CD4-positive, alpha-beta T cell (primary cell): ENCODE data around the gene MYH11. TPM values are rescaled to one million over a fixed set of nuclear protein-coding genes. Genes with fewer than 3 reads are reported as not detected.

ENCODE experiments used
- ATAC-seq: fragments of 200-7000 bp; cut with Tn5 transposase; one replicate; pipeline ENCODE4 v1.10.0; 2022; ENCODE audit warnings: mild to moderate bottlenecking; ENCODE audit not compliant: poor library complexity
- CTCF ChIA-PET: fragments of 350-600 bp; sonication (Branson Sonifier 250); formaldehyde crosslinking; loops from one replicate; lab custom pipeline; 2021; ENCODE audit warnings: antibody characterized with exemption, inconsistent platforms; lab: Charles Lee
- POLR2A ChIA-PET: fragments of 350-600 bp; sonication (Branson Sonifier 250); formaldehyde crosslinking; loops from one replicate; lab custom pipeline; 2021; ENCODE audit warnings: antibody characterized with exemption, inconsistent platforms; lab: Charles Lee
- DNase-seq, 14 experiments: peaks; one replicate each; pipeline ENCODE4 v3.0.0-alpha.2; 2013 to 2020; ENCODE audit warnings: mixed read lengths in 2 of 14
- H3K27ac ChIP-seq, 2 donors: one replicate each; pipeline versions ENCODE4 v1.5.1 to v1.7.0; 2013; ENCODE audit warnings: low read length in 2 of 2, low read depth in 1 of 2, mild to moderate bottlenecking in 1 of 2
- H3K27me3 ChIP-seq, 2 experiments: 1 replicate in 1 of 2; 2 replicates in 1 of 2; pipeline versions ENCODE4 v1.6.1 to v1.7.0; 2013; ENCODE audit warnings: low read length in 2 of 2, control low read depth in 1 of 2, mild to moderate bottlenecking in 1 of 2, moderate library complexity in 1 of 2; ENCODE audit not compliant: insufficient read depth in 2 of 2, control insufficient read depth in 1 of 2
- H3K36me3 ChIP-seq: one replicate; pipeline ENCODE4 v1.6.1; 2013; ENCODE audit warnings: low read length, control low read depth; ENCODE audit not compliant: insufficient read depth
- H3K4me1 ChIP-seq: one replicate; pipeline ENCODE4 v1.6.1; 2013; ENCODE audit warnings: low read length, control low read depth; ENCODE audit not compliant: insufficient read depth
- H3K4me3 ChIP-seq: one replicate; pipeline ENCODE4 v1.5.1; 2013; ENCODE audit warnings: mild to moderate bottlenecking, low read length, moderate library complexity
- H3K9me3 ChIP-seq, 2 experiments: 1 replicate in 1 of 2; 2 replicates in 1 of 2; pipeline versions ENCODE4 v1.6.1 to v1.7.0; 2013; ENCODE audit warnings: low read length in 2 of 2, mild to moderate bottlenecking in 2 of 2, control low read depth in 1 of 2, moderate library complexity in 1 of 2; ENCODE audit not compliant: control insufficient read depth in 1 of 2, insufficient read depth in 1 of 2
- H3K27ac Mint-ChIP-seq: one replicate; pipeline ENCODE4 v1.8.0; 2020; ENCODE audit warnings: mixed read lengths
- H3K27me3 Mint-ChIP-seq: one replicate; pipeline ENCODE4 v1.8.0; 2021; ENCODE audit warnings: mixed read lengths
- H3K36me3 Mint-ChIP-seq: one replicate; pipeline ENCODE4 v1.8.0; 2021; ENCODE audit warnings: low read depth, mixed read lengths
- H3K4me1 Mint-ChIP-seq: one replicate; pipeline ENCODE4 v1.8.0; 2021; ENCODE audit warnings: low read depth, mixed read lengths
- H3K4me3 Mint-ChIP-seq: one replicate; pipeline ENCODE4 v1.8.0; 2020; ENCODE audit warnings: mild to moderate bottlenecking, mixed read lengths
- H3K9me3 Mint-ChIP-seq: one replicate; pipeline ENCODE4 v1.8.0; 2020; ENCODE audit warnings: mixed read lengths
- CTCF ChIP-seq: fragments of 200-600 bp; IDR thresholded peaks from one replicate; pipeline ENCODE4 v1.8.0; 2022; ENCODE audit warnings: antibody characterized with exemption, mild to moderate bottlenecking
- intact Hi-C, 2 experiments: fragments of 100-400 bp; cut with DNase I in 1 of 2; cut with micrococcal nuclease in 1 of 2; formaldehyde crosslinking; loops; one replicate each; pipeline versions ENCODE4 v1.15.1 to v1.9.0; 2023 to 2025; cut with DNase I, micrococcal nuclease
- total RNA-seq, 174 experiments: library from RNA in 2 of 174; stranded (reverse) in 2 of 174; gene quantifications; one replicate each; pipeline ENCODE4 v1.2.3 and lab custom pipeline; 2021 to 2026

MYH11 gene
- total RNA-seq, 2 experiments from 2014 or later = not detected

DNA sequence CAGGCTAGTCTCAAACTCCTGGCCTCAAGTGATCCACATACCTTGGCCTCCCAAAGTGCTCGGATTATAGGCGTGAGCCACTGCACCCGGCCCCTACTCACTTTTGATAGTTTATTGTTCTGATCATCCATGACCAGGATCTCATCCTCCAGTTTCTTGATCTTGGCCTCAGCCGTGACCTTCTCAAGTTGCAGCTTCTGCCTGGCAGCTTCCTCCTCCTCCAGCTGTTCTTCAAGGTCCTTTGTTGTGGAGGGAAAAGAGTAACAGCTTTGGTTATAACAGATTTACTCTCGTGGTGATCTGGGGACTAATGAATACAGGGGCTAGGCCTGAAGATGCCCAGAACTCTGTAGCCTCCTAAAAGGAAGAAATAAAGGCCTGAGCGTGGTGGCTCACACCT is 116.9 kb downstream of the MYH11 start:
- no peak for TF ChIP-seq CTCF
- Histone ChIP-seq H3K36me3 (peaks cover 47% of the 10 kb centered on the region), H3K27ac (no peak overlapping the region), H3K4me1 (no peaks in the 10 kb centered on the region), H3K4me3 (no peak overlapping the region), H3K27me3 (no peaks in the 10 kb centered on the region), H3K9me3 (peaks cover 0 to 12% of the 10 kb centered on the region in 2 experiments)
- Mint-ChIP-seq H3K4me3 (no peak overlapping the region), H3K36me3 (peaks cover 51% of the 10 kb centered on the region), H3K4me1 (no peaks in the 10 kb centered on the region), H3K27ac (no peak overlapping the region), H3K27me3 (no peaks in the 10 kb centered on the region), H3K9me3 (no peaks in the 10 kb centered on the region)
- intact Hi-C loops = no loop called here
- ATAC-seq (no peak), DNase-seq (no peak)
- ChIA-PET POLR2A (interaction anchor here (0.9 kb wide), 1 partner anchor 97 kb away, joined by 3 read pairs; the partner anchor contains the start of gene MARF1), CTCF (no interaction called here)

DNA sequence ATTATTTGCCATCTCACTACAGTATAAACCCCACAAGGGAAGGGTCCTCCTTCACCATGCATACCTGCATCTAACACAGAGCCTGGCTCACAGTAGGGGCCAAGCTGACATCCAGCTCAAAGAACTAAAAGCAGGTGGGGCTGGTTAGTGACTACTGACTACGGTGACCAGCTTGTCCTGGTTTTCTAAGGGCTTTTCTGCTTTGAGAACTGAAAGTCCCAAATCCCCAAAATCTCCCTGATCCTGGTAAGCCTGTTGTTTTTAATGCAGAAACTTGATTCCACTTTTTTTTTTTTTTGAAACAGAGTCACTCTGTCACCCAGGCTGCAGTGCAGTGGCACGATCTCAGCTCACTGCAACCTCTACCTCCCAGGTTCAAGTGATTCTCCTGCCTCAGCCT is 117.4 kb downstream of the MYH11 start:
- Histone ChIP-seq H3K9me3 (peaks cover 0 to 12% of the 10 kb centered on the region in 2 experiments), H3K27ac (no peak overlapping the region), H3K36me3 (peaks cover 47% of the 10 kb centered on the region), H3K27me3 (no peaks in the 10 kb centered on the region), H3K4me1 (no peaks in the 10 kb centered on the region), H3K4me3 (no peak overlapping the region)
- DNase-seq (no peak), ATAC-seq (no peak)
- TF ChIP-seq CTCF = no peak
- Mint-ChIP-seq H3K36me3 (peaks cover 55% of the 10 kb centered on the region), H3K9me3 (no peaks in the 10 kb centered on the region), H3K27me3 (no peaks in the 10 kb centered on the region), H3K4me3 (no peak overlapping the region), H3K27ac (no peak overlapping the region), H3K4me1 (no peaks in the 10 kb centered on the region)
- ChIA-PET POLR2A (interaction anchor here (0.9 kb wide), 1 partner anchor 97 kb away, joined by 3 read pairs; the partner anchor contains the start of gene MARF1), CTCF (interaction anchor here (0.6 to 0.7 kb wide), 2 partner anchors 20 to 21 kb away, joined by 3 read pairs; no protein-coding TSS in a partner anchor)
- intact Hi-C loops = no loop called here

DNA sequence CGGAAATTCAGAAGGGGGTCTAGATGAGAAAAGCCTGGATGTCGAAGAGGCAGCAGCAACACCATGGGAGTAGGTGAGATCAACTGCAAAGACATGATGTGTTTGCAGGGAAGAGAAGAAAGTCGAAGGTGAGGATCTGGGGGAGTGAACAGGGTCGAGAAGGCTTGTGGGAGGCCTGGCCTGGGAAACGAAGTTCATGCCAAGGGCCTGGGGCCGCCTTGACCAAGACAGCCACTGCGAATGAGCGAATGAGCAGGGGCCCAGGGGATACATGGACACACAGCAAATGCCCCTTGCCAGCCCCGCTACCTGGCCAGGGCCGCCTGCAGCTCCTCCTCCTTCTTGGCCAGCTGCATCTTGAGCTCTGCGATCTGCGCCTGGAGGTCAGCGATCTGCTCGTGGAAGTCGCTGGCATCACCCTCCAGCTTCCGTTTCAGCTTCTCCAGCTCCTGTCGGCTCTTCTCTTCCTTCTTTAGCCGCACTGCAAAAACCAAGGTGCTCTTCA is 119.6 kb downstream of the MYH11 start:
- no peaks in the 10 kb centered on the region for H3K4me1 ChIP-seq
- no peak overlapping the region for H3K4me3 Mint-ChIP-seq
- no peaks in the 10 kb centered on the region for H3K9me3 Mint-ChIP-seq
- ChIA-PET CTCF (no interaction called here), POLR2A (no interaction called here)
- H3K27me3 ChIP-seq = no peaks in the 10 kb centered on the region
- TF ChIP-seq CTCF = no peak
- intact Hi-C loops = no loop called here
- H3K36me3 Mint-ChIP-seq = peaks cover 49% of the 10 kb centered on the region
- no peaks in the 10 kb centered on the region for H3K4me1 Mint-ChIP-seq
- no peaks in the 10 kb centered on the region for H3K27me3 Mint-ChIP-seq
- DNase-seq = no peak
- H3K9me3 ChIP-seq = peaks cover 0 to 12% of the 10 kb centered on the region in 2 experiments
- no peak overlapping the region for H3K27ac ChIP-seq
- peaks cover 42% of the 10 kb centered on the region for H3K36me3 ChIP-seq
- no peak for ATAC-seq
- H3K27ac Mint-ChIP-seq = no peak overlapping the region
- H3K4me3 ChIP-seq = no peak overlapping the region
